Measurements from ENCODE around the gene MEIS2.
"Not testable (repeated sequence)": the region's sequence is repeated elsewhere in the genome, so short reads cannot be mapped to it uniquely, and the experiment has no call there.

Gene MEIS2

DNA sequence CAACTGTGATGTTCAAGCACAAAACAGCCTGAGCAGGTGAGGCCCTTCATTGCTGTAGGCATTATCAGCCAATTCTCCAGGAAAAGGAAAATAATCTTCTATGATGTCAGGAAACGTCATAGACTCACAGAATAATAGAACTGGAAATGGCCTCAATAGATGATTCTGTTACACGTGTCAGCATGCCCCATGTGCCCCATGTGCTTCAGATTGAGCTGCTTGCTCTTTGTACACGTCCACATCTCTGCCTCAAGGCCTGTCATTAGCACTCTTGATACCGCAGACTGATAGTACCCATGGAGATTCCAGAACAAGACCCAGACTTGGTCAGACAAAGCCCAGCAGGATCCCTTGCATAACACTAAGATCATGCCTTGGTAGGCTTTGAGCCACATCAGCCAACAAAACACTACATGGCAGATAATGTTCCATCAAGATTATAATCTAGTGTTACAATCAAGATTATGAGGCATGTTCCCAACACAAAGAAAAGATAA lies 95.9 kb downstream of the MEIS2 start:
- DNase-seq: no peak

DNA sequence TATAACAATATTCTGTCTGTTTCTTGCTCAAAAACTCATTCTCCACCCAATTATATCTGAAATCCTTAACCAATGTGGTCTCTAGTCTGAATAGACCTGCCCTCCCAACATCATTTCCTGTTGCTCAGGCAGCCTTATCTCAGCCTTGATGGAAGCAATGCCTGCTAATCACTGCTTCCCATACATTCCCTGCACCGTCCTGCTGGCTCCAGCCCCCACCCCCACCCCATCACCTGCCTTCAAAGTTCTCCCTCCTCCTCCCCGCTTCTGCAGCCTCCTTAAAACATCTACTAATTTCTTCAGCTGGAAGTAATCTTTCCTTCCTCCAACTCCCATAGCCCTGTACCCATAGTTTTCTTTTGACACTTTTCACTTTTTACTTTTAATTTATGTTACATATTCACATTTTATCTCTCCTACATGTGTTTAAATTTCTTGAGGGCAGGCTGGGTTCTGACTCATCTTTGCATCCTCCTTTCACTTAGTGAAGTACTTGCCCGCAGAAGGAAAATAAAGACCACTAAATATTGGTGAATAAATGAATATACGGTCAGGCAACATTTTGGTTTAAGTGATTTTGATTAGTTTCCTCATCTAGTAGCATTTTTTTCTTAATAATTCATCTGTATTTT lies 98.2 kb downstream of the MEIS2 start:
- no peak for DNase-seq

DNA sequence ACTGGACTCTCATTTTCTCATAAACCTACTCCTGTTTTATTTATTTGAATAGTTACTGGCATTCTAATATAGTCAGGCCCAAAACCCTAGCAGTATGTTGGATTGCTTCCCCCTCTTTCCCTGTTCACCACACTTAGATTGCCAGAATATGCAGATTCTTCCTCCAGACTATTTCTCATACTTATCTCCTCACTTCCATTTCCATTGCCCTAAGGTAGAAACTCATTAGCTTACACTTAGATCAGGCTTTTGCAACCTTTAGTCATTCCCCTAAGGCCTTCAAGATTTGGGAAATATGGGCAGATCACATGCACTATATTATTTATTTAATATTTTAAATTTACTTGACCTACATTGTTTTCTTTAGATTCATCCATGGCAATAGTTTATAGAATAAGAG lies 98.9 kb downstream of the MEIS2 start:
- no peak for DNase-seq

GRCh38 chr15:36999778-37000177 lies 100.6 kb downstream of the MEIS2 start:
- no peak for DNase-seq

DNA sequence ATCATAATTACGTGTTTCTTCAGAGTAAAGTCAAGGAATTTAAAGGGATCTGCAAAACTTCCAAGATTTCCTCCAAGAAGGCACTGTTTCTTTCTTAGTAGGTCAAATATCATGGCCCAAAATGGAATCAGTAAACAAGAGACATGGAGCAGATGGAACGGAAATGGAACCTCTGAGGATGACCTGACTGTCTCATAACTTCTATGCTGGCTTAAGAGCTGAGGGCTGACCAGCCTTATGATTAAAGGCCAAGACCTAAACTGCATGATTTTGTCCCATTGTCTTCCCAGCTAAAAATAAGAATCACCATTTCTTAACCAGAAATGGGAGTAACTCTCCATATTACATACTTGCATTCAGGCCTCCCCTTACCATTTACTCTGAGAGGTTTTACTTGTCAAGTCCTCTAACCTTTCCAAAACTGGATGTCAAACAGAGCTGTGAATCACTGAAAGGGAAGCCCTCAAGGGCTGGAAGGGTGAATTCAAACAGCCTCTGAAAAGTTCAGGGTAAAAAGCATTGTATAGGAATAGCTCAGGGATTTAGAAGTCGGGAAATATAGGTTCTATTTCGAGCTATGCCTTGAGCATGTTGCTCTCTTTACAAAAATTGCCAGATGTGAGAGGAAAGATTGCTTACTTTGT lies 103.7 kb downstream of the MEIS2 start:
- DNase-seq: no peak

GRCh38 chr15:36996121-36996520 lies 104.2 kb downstream of the MEIS2 start:
- DNase-seq: no peak

DNA sequence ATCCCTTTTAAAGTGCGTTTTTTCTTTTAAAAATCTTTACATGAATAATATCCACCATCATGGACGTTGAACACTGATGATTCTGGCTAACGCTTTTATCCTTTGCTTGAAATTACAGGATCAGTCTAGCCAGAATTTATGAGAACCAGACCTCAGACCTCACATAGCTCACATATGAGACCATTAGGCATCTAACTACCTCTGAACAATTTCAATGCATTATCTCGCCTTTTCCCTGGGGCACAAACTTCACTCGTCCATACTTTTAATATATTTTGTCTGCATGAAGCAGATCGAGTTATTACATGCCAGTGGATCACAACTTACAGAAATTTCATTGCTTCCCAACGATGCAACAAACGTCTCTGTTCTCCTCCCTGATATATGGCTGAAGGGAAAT lies 105.6 kb downstream of the MEIS2 start:
- DNase-seq: no peak

DNA sequence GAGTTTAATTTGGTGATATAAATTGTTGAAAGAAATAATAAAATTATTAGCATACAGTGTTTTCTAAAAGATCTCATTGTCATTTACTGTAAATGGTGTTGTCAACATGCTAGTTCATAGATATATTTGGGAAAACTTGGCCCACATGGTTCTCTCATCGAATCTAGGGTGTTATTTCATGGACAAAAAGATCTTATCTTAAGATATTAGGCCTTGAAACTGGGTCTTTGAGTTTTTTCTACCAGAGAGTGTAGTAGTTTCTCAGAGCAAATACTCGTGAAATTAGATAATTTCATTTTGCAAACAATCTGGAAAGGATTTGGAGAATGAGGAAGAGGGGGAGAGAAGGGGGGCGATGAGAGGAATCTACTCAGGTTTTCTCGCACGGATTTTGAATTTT lies 107.9 kb downstream of the MEIS2 start:
- no peak for DNase-seq

DNA sequence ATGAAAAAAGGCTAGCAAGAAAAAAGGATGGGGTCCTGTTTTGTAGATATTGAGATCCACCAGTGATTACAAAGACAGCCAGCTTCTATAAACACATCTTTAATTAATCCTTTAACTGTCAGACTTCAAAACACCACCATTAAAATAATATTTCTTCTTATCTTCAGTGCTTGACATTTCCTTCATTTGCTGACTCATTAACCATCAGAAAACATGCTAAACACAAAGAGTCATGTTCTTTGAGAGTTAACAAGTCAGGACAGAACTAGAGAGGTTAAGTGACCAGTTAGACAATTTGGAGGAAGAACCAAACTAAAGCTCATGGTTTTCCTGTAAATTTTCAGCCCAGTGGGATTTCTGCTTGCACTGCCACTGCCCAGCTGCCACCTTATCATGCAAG lies 111.4 kb downstream of the MEIS2 start:
- DNase-seq: no peak

DNA sequence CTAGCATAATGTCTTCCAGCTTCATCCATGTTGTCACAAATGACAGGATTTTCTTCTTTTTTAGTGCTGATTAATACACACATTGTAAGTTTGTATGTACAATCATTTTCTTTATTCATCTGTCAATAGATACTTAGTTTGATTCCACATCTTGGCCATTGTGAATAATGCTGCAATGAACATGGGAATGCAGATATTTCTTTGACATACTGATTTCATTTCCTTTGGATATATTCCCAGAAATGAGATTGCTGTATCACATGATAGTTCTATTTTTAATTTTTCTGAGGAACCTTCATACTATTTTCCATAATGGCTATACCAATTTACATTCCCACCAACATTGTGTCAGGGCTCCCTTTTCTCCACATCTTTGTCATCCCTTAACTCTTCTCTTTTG lies 117.9 kb downstream of the MEIS2 start:
- no peak for DNase-seq

GRCh38 chr15:36980281-36980680 lies 120.1 kb downstream of the MEIS2 start:
- not testable (repeated sequence) for DNase-seq

DNA sequence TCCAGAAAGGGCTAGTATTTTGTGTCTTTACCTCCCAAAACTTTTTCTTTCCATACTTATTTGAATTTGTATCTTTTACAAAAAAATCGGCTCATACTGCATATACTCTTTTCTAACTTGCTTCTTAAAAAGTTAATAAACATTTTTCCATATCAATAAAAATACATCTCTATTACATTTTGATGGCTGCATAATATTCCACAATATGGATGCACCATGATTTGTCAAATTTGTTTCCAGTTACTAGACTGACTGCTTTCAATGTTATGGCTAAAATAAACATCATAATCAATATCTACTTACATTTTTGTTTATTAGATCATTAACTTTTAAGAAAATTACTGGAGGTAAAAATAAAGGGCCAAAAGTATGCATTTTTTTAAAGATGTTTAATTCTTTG lies 121.7 kb downstream of the MEIS2 start:
- no peak for DNase-seq

- DNase-seq: no peak
Measured at GRCh38 chr15:36978126-36978525, 122.2 kb downstream of the MEIS2 start.

GRCh38 chr15:36977659-36978058 lies 122.7 kb downstream of the MEIS2 start:
- DNase-seq: no peak

GRCh38 chr15:36972704-36973103 lies 127.6 kb downstream of the MEIS2 start:
- DNase-seq: no peak

DNA sequence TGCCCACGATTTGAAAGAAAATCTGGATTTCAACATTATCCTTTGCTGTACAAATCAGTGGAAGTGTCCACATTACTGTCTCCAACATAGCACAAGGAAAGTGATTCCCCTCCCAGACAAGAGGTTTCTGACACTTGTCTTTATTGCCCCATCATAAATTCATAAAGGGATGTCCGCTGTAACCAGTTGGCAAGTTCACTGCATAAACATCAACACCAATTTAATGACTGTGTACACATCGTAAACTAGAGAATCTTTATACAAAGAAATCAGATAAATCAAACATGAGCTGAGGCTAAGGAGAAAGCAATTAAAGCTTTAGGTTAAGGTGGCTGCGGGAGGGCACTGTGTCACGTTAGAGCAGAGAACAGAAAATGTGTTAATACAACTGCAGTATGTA lies 129.8 kb downstream of the MEIS2 start:
- DNase-seq: no peak

DNA sequence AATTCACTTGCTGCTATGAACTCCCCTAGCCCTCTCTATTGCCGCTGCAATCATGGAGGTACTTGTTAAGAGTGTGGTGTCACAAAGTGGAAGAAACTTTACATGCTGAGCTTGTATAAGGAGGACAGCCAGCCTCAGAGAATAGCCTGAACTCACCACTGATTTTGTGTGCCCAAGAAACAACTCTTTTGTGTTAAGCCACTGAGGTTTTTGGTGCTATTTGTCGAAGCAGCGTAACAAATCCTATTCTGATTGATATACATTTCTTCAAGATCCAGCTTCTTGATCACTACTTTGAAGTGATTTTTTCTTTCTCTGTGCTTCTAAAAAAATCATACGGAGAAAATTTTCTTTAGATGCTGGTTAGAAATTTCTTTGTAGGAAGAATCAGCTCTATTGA lies 132.4 kb downstream of the MEIS2 start:
- no peak for DNase-seq

DNA sequence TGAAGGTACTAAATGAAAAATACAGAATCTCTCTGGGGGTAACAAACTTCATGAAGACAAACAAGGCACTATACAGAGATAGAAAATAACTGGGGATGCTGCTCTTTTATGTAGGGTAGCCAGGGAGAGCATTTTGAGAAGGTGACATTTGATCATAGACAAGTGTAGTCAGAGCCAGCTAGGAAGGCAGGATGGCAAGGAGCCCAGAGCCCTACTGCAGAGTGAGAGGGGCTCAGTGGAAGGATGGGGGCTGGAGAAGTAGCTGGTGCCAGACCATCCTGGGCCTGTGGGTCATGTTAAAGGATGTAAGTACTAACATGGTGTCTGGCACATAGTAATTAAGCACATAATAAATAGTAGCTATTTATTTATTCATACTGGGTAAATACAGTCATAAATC lies 133.6 kb downstream of the MEIS2 start:
- no peak for DNase-seq

DNA sequence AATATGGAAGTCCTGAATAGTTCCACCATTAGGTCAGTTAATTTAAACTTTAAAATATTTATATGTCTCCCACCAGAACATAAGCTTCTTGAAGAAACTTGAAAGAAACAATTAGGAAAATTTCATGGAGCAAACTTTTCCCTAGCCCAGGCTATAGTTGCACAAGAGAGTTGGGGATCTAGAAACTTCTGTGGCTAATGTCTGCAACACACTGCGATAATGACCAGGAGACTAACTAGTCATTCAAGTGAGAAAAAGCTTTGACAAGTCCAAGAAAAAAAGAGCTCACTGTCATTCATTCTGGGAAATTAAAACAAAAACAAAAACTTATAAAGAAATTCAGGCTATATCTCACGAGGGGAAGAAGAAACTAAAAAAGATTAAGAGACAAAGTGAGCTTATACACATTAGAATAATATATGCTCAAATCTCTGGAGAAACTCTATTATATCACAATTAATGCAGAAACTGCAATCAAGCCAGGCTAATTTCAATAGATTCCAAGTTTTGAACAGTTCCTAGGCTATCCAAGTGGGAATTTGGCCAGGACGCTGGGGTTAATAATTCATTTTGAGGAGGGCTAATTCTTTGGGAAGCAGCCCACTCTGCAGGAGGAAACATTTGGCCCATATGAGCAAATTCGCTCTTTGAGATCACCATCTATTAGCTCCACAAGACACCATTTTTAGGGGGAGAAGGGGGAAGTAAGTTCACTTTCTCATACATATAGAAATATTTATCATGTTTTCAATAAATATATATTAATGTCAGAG lies 134.6 kb downstream of the MEIS2 start:
- DNase-seq: no peak

- DNase-seq: no peak
Measured at GRCh38 chr15:36964626-36965025, 135.7 kb downstream of the MEIS2 start.

DNA sequence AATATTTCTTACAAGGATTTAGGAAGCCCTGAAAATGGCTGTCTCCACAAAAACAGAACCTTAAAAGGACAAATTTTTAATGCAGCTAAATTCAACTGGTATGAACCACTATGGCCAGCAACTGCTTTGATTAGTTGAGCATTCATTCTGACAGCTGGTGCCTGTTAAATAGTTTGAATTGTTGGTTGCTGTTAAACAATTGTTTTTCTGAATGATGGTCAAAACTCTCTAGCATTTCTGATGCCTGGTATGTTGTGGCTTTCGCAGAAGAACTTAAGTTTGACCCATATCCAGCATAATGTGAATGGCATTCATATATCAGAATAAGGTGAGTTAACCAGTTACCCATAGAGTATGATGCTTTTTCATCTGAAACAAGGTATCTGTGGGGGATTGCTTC lies 138.4 kb downstream of the MEIS2 start:
- no peak for DNase-seq

DNA sequence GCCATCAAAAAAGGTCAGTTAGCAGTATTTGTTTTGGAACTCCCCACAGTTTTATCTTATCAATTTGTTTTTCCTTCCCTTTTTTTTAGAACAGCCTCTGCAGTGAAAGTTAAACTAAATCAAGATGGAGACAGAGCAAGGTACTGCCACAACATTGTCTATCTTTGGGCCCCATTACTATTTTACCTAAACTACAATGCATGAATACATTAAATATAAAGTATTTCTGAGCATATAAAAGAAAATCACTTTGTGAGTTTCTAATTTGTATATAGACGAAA lies 139.5 kb downstream of the MEIS2 start:
- no peak for DNase-seq

- DNase-seq: no peak
Measured at GRCh38 chr15:36960179-36960946, 140.0 kb downstream of the MEIS2 start.

DNA sequence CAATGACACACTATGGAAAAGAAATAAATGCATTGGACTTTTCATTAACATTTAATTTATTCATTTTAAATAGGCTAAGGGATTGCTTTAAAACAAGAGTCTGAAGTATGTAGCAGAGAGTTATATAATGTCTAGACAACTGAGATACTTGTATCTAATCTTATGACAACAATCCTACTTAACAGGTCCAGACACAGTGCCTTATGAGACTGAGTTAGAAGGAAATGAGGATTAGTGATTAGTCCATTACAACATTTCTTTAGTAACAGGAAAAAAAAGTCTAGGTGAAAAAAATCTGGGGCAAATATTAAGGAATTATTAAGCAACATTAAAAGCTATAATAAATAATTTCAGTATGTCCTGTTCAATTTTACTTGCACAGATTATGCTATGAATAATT lies 140.6 kb downstream of the MEIS2 start:
- no peak for DNase-seq
